Mesenchymal stem cell (in vitro differentiated cells and primary cell): ENCODE measurements around the gene NATD1.
"Not testable (repeated sequence)": the region's sequence is repeated elsewhere in the genome, so short reads cannot be mapped to it uniquely, and the experiment has no call there.

Source experiments
- DNase-seq: peaks from one replicate; pipeline ENCODE4 v3.0.0-alpha.2; 2013
- H2AFZ ChIP-seq: one replicate; pipeline ENCODE4 v1.6.1; 2013; ENCODE audit warnings: low read depth, mild to moderate bottlenecking, control low read depth, inconsistent platforms, low read length, moderate library complexity
- H2AK5ac ChIP-seq: 2 replicates; pipeline ENCODE4 v1.6.1; 2013; ENCODE audit warnings: low read length, moderate library complexity, mild to moderate bottlenecking, inconsistent platforms; ENCODE audit not compliant: severe bottlenecking
- H2BK120ac ChIP-seq: one replicate; pipeline ENCODE4 v1.6.1; 2013; ENCODE audit warnings: low read depth, mild to moderate bottlenecking, inconsistent platforms, low read length, moderate library complexity
- H2BK12ac ChIP-seq, 2 experiments: one replicate each; pipeline ENCODE4 v1.6.1; 2013; ENCODE audit warnings: inconsistent platforms in 2 of 2, low read length in 2 of 2, mild to moderate bottlenecking in 2 of 2, moderate library complexity in 2 of 2, control low read depth in 1 of 2
- H2BK15ac ChIP-seq: one replicate; pipeline ENCODE4 v1.6.1; 2013; ENCODE audit warnings: mild to moderate bottlenecking, low read depth, inconsistent platforms; ENCODE audit not compliant: poor library complexity, severe bottlenecking
- H2BK5ac ChIP-seq: 2 replicates; pipeline ENCODE4 v1.6.1; 2013; ENCODE audit warnings: low read depth, mild to moderate bottlenecking, low read length, control low read depth, inconsistent platforms; ENCODE audit not compliant: poor library complexity, severe bottlenecking
- H3K14ac ChIP-seq, 2 experiments: one replicate each; pipeline ENCODE4 v1.6.1; 2013; ENCODE audit warnings: inconsistent platforms in 2 of 2, low read length in 2 of 2, control low read depth in 1 of 2, mild to moderate bottlenecking in 1 of 2, moderate library complexity in 1 of 2
- H3K18ac ChIP-seq, 2 experiments: one replicate each; pipeline ENCODE4 v1.6.1; 2013; ENCODE audit warnings: inconsistent platforms in 2 of 2, low read length in 2 of 2, control low read depth in 1 of 2, low read depth in 1 of 2, mild to moderate bottlenecking in 1 of 2
- H3K23ac ChIP-seq, 2 experiments: one replicate each; pipeline ENCODE4 v1.6.1; 2013; ENCODE audit warnings: inconsistent platforms in 2 of 2, low read length in 2 of 2, mild to moderate bottlenecking in 2 of 2, moderate library complexity in 2 of 2, control low read depth in 1 of 2
- H3K27ac ChIP-seq: 2 replicates; pipeline ENCODE4 v1.5.1; 2013; ENCODE audit warnings: mild to moderate bottlenecking, moderate library complexity, low read length, control low read depth, inconsistent platforms; ENCODE audit not compliant: poor library complexity, severe bottlenecking
- H3K27me3 ChIP-seq, 2 experiments: 2 replicates each; pipeline versions ENCODE4 v1.6.1 to v1.7.0; 2013; ENCODE audit warnings: low read length in 2 of 2, mild to moderate bottlenecking in 2 of 2, moderate library complexity in 2 of 2, control low read depth in 1 of 2, inconsistent platforms in 1 of 2; ENCODE audit not compliant: control insufficient read depth in 1 of 2, insufficient read depth in 1 of 2
- H3K36me3 ChIP-seq, 2 experiments: 2 replicates each; pipeline versions ENCODE4 v1.6.1 to v1.7.0; 2013; ENCODE audit warnings: low read length in 2 of 2, control low read depth in 1 of 2, inconsistent platforms in 1 of 2, low read depth in 1 of 2, mild to moderate bottlenecking in 1 of 2; ENCODE audit not compliant: insufficient read depth in 2 of 2, control insufficient read depth in 1 of 2
- H3K4ac ChIP-seq, 2 experiments: one replicate each; pipeline ENCODE4 v1.6.1; 2013; ENCODE audit warnings: inconsistent platforms in 2 of 2, low read length in 2 of 2, mild to moderate bottlenecking in 2 of 2, moderate library complexity in 2 of 2, control low read depth in 1 of 2, low read depth in 1 of 2
- H3K4me1 ChIP-seq: 2 replicates; pipeline ENCODE4 v1.6.1; 2013; ENCODE audit warnings: low read depth, low read length, control low read depth; ENCODE audit not compliant: control insufficient read depth, insufficient read depth
- H3K4me2 ChIP-seq: 2 replicates; pipeline ENCODE4 v1.6.1; 2013; ENCODE audit warnings: low read length, mild to moderate bottlenecking, inconsistent platforms; ENCODE audit not compliant: poor library complexity, severe bottlenecking
- H3K4me3 ChIP-seq, 2 experiments: 2 replicates each; pipeline versions ENCODE4 v1.5.1 to v1.7.0; 2013; ENCODE audit warnings: low read length in 2 of 2, mild to moderate bottlenecking in 2 of 2, control low read depth in 1 of 2, low read depth in 1 of 2; ENCODE audit not compliant: insufficient read depth in 1 of 2
- H3K79me1 ChIP-seq: replicated peaks from 2 replicates; pipeline ENCODE4 v1.6.1; 2013; ENCODE audit warnings: mild to moderate bottlenecking, control low read depth, low read length, inconsistent platforms; ENCODE audit not compliant: poor library complexity, severe bottlenecking
- H3K9ac ChIP-seq: 2 replicates; pipeline ENCODE4 v1.7.0; 2013; ENCODE audit warnings: mild to moderate bottlenecking, low read length, moderate library complexity
- H3K9me3 ChIP-seq: 2 replicates; pipeline ENCODE4 v1.7.0; 2013; ENCODE audit warnings: mild to moderate bottlenecking, low read length; ENCODE audit not compliant: control insufficient read depth
- H4K8ac ChIP-seq: one replicate; pipeline ENCODE4 v1.6.1; 2013; ENCODE audit warnings: inconsistent platforms, mild to moderate bottlenecking, low read length, moderate library complexity
- H4K91ac ChIP-seq: one replicate; pipeline ENCODE4 v1.6.1; 2013; ENCODE audit warnings: mild to moderate bottlenecking, low read length, inconsistent platforms
- WGBS: methylation state at CpG from one replicate; pipeline ENCODE4 v1.1.7; 2013; ENCODE audit warnings: mixed read lengths; 5-methylcytosine and 5-hydroxymethylcytosine counted together

The NATD1 gene

DNA sequence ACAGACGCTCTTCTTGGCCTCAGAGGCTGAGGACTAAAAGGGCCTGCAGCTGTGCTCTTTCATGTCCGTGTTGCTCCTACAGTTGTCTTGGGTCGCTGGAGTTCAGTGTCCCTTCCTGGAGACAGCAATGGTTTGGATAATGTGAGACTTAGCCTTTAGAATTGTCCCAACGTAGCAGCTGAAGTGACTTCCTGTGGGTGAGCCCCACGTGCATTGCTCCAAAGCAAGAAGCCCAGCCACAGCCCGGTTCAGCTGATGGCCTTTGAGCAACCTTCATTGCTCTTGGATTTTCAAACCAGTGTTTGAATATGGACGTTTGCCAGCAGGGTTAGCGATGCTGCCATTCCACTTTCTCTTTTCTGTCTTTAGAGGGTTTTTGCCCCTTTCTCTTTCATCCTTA is 59.0 kb downstream of the NATD1 start:
- no peak overlapping the region for H2BK12ac ChIP-seq
- no peak overlapping the region for H2BK5ac ChIP-seq
- H3K36me3 ChIP-seq: peaks cover 48 to 62% of the 10 kb centered on the region in 2 experiments
- no peaks in the 10 kb centered on the region for H3K27me3 ChIP-seq
- no peak overlapping the region for H3K23ac ChIP-seq
- no peak overlapping the region for H2AK5ac ChIP-seq
- peak overlapping the region in 1 of 2 experiments; percentile 62 for H3K4me3 ChIP-seq
- DNase-seq: no peak
- H2BK120ac ChIP-seq: no peak overlapping the region
- H2BK15ac ChIP-seq: no peak overlapping the region
- H3K79me1 ChIP-seq: peaks cover 37% of the 10 kb centered on the region
- H3K27ac ChIP-seq: no peak overlapping the region
- H3K4me2 ChIP-seq: no peak overlapping the region
- H3K4me1 ChIP-seq: no peaks in the 10 kb centered on the region
- no peak overlapping the region for H4K91ac ChIP-seq
- no peaks in the 10 kb centered on the region for H3K9me3 ChIP-seq
- H3K18ac ChIP-seq: no peak overlapping the region
- no peak overlapping the region for H4K8ac ChIP-seq
- H3K4ac ChIP-seq: no peak overlapping the region
- no peak overlapping the region for H2AFZ ChIP-seq
- peak overlapping the region; percentile 35 for H3K9ac ChIP-seq
- WGBS: 79% methylated on average over 8 of the region's 8 CpGs
- H3K14ac ChIP-seq: no peak overlapping the region

DNA sequence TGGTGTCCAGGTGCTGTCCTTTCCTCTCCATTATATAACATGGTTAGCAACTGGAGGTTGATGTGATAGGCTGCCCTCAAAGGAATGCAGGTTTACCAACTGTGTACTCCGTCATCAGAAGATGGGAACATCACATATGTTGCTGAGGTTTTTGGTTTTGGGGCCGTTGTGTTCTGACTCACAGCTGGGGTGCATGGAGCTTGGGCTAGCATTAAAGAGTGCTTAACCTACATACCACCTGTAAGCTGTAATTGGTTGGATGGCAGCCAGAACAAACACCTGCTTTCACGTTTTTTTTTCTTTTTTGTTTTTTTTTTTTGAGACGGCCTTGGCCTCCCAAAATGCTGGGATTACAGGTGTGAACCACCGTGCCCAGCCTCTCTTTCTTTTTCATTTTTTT is 60.2 kb downstream of the NATD1 start:
- no peak overlapping the region for H2AFZ ChIP-seq
- no peak overlapping the region for H3K4me3 ChIP-seq
- no peak overlapping the region for H4K91ac ChIP-seq
- no peak overlapping the region for H2BK120ac ChIP-seq
- H3K27me3 ChIP-seq: no peaks in the 10 kb centered on the region
- no peak overlapping the region for H3K23ac ChIP-seq
- DNase-seq: no peak
- no peak overlapping the region for H3K4me2 ChIP-seq
- no peaks in the 10 kb centered on the region for H3K4me1 ChIP-seq
- H3K9me3 ChIP-seq: no peaks in the 10 kb centered on the region
- H3K79me1 ChIP-seq: peaks cover 33% of the 10 kb centered on the region
- no peak overlapping the region for H3K27ac ChIP-seq
- H3K4ac ChIP-seq: no peak overlapping the region
- H2BK12ac ChIP-seq: no peak overlapping the region
- H4K8ac ChIP-seq: no peak overlapping the region
- no peak overlapping the region for H3K9ac ChIP-seq
- H3K14ac ChIP-seq: no peak overlapping the region
- H2BK15ac ChIP-seq: no peak overlapping the region
- H2AK5ac ChIP-seq: no peak overlapping the region
- peaks cover 49 to 65% of the 10 kb centered on the region in 2 experiments for H3K36me3 ChIP-seq
- 93% methylated on average over 5 of the region's 5 CpGs for WGBS
- no peak overlapping the region for H3K18ac ChIP-seq
- no peak overlapping the region for H2BK5ac ChIP-seq

GRCh38 chr17:21192414-21192813 is 60.8 kb downstream of the NATD1 start:
- not testable (repeated sequence) for H2BK5ac ChIP-seq, H3K4ac ChIP-seq, H2BK12ac ChIP-seq, H2BK120ac ChIP-seq, DNase-seq, H2BK15ac ChIP-seq, H3K27ac ChIP-seq, H3K4me1 ChIP-seq, H3K4me3 ChIP-seq, H4K91ac ChIP-seq, H3K4me2 ChIP-seq, H3K23ac ChIP-seq, H3K14ac ChIP-seq, H2AFZ ChIP-seq, H4K8ac ChIP-seq, H3K9ac ChIP-seq, H3K9me3 ChIP-seq, H2AK5ac ChIP-seq, H3K27me3 ChIP-seq, H3K18ac ChIP-seq
- Histone ChIP-seq H3K79me1 (peaks cover 27% of the 10 kb centered on the region), H3K36me3 (peaks cover 43 to 59% of the 10 kb centered on the region in 2 experiments)
- WGBS: 94% methylated on average over 7 of the region's 7 CpGs

DNA sequence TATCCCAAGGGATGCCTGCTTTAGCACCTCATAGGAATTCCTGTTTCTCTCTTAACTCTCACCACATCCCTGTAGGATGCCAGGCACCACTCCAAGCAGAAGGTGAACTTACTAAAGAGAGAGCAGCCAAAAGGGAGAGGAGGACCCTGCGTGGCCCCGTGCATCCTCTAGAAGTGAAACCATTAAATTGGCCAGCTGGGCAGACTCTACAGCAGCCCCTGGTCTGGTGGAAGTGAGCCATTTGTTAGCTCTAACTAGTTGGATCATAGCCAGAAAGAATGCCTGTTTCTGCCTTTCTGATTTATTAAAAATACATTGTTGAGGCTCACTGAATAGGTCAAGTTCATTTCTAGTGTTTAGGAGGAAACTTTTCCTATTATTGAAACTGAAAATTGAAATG is 61.5 kb downstream of the NATD1 start:
- H2BK120ac ChIP-seq: no peak overlapping the region
- H3K9ac ChIP-seq: no peak overlapping the region
- no peak overlapping the region for H2BK12ac ChIP-seq
- no peak overlapping the region for H3K27ac ChIP-seq
- H3K27me3 ChIP-seq: no peaks in the 10 kb centered on the region
- no peak overlapping the region for H3K4me3 ChIP-seq
- no peaks in the 10 kb centered on the region for H3K9me3 ChIP-seq
- peaks cover 36 to 53% of the 10 kb centered on the region in 2 experiments for H3K36me3 ChIP-seq
- H3K23ac ChIP-seq: no peak overlapping the region
- no peaks in the 10 kb centered on the region for H3K4me1 ChIP-seq
- no peak overlapping the region for H4K8ac ChIP-seq
- no peak overlapping the region for H3K14ac ChIP-seq
- no peak overlapping the region for H4K91ac ChIP-seq
- H2AK5ac ChIP-seq: no peak overlapping the region
- no peak overlapping the region for H3K4me2 ChIP-seq
- DNase-seq: no peak
- H3K18ac ChIP-seq: no peak overlapping the region
- H2BK15ac ChIP-seq: no peak overlapping the region
- H2BK5ac ChIP-seq: no peak overlapping the region
- no peak overlapping the region for H2AFZ ChIP-seq
- no peak overlapping the region for H3K4ac ChIP-seq
- 98% methylated on average over 2 of the region's 2 CpGs for WGBS
- peaks cover 22% of the 10 kb centered on the region for H3K79me1 ChIP-seq
